ENCODE measurements around the gene RAB43.
"Not testable (repeated sequence)": the region's sequence is repeated elsewhere in the genome, so short reads cannot be mapped to it uniquely, and the experiment has no call there.

RAB43 gene

GRCh38 chr3:129121016-129121791, 400 bp downstream of the RAB43 start:
- peak; percentile 39 for DNase-seq (ENCODE audit: low read depth)

GRCh38 chr3:129120254-129121004, 1.2 kb downstream of the RAB43 start:
- DNase-seq (ENCODE audit: low read depth) = peak; percentile 86

DNA sequence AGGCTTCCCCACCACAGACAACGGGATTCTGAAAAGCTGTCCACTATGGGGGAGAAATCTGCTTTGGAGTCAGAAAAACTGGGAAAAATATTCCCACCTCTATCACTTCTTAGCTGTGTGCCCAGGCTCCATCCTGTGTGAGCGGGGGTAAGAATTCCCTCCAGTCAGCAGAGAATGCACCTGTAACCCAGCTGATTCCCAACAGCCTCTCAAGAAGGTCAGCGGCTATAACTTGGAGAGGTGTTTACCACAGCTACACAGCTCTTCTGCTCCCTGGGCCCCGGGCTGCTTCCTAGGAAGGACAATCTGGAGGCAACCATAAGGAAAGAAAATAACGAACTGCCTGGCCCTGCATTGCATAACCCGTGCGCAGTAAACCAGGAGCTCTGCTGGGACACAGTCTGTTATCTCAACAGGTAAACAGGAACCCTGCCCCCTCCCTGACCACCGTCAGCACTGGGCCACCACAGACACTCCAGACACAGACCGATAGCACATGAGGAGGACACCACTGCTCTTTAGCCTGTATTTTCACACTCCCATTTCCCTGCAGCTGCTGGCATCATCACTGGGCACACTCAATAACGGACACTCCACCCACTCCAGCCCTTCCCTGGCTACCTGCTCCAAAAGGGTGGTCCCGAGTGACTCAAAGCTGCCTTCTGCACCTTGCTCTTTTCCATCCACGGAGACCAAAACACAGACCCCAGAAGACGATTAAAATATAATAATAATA, 2.1 kb downstream of the RAB43 start:
- DNase-seq (ENCODE audit: low read depth) = no peak

GRCh38 chr3:129118745-129119144, 2.9 kb downstream of the RAB43 start:
- peak; percentile 41 for DNase-seq (ENCODE audit: low read depth)

GRCh38 chr3:129117134-129117533, 4.5 kb downstream of the RAB43 start:
- no peak for DNase-seq (ENCODE audit: low read depth)

DNA sequence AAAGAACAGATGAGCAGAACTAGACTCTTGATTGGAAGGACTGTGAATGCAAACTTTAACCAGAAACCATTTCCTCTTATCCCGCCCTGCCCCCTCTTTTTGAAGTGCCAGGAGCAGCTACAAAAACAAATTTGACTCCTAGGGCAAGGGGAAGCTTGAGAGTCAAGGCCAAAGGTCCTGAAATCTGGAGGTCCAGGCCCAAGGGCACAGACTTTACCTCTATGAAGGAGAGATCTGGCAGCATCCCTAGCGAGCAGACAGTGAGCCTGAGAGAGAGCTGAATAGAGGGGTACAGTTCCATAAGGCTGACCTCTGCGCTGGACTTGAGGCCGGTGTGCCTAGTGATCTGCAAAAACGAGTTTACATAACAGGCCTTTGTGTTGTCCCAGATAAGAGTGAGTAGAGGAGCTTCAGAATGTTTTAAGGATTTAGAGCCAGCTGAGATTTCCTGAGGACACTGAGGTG, 5.1 kb downstream of the RAB43 start:
- DNase-seq (ENCODE audit: low read depth) = no peak

DNA sequence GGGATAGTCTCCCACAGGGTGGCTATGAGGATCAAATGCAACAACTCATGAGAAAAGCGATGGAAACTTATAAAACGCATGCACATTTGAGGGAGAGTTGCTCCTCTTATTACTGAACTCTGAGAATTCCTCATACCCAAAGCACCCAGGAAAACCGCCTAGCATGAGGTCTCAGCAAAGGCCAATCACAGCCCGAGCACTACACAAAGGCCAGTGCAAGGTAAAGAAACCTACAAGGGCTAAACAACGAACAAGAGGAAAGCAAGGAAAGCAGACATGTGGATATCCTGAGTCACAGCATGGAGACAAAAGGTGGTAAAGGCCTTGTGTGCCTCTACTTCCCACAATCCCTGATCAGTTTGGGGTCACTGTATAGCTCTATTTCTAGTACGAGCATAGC, 7.1 kb downstream of the RAB43 start:
- no peak for DNase-seq (ENCODE audit: low read depth)

DNA sequence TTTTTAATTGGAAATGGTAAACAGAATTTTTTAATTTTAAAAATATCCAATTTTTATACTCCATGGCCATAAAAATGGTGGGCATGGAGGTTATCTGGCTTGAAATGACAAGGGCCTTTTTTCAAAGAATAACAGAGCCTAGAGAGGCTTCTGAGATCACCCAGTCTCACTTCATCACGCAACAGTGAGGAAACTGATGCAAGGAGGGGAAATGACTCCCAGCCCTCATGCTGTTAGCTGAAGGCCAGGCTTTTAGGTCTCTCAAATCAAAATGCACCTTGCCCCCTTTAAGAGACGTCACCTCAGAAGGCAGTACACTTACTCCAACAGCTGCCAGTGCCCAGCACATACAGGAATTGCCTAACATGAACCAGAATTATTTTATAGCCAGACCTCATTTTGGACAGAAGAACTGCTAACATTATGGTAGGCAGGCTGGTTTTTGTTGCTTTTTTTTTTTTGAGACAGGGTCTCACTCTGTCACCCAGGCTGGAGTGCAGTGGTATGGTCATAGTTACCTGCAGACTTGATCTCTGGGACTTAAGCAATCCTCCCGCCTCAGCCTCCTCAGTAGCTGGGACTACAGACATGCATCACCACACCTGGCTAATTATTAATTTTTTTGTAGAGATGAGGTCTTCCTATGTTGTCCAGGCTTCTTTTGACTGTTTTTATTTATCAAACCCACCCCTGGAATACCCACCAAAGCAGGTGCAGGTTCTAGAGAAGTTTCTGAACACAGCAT, 9.1 kb downstream of the RAB43 start:
- no peak for DNase-seq (ENCODE audit: low read depth)

- not testable (repeated sequence) for DNase-seq (ENCODE audit: low read depth)
Observed at GRCh38 chr3:129111076-129111780, 10.4 kb downstream of the RAB43 start.

DNA sequence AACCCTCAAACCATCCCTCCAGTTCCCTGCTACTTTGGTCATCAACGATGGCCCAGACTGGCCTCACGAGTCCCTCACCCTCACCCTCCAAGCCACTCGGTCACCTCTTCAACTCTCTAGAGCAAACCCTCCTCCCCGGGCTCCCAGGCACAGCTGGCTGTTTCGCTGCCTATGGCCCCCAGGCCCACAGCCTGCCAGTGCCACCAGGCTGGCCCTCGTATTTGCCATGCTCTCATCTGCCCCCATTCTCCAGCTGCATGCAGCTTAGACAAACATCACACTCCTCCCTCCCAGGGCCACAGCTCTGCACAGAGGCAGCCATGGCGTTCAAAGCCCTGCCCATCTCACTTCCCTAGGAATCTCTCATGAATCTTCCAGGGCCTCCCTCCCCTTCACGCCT, 13.8 kb downstream of the RAB43 start:
- no peak for DNase-seq (ENCODE audit: low read depth)

GRCh38 chr3:129106866-129107565, 14.6 kb downstream of the RAB43 start:
- no peak for DNase-seq (ENCODE audit: low read depth)

DNA sequence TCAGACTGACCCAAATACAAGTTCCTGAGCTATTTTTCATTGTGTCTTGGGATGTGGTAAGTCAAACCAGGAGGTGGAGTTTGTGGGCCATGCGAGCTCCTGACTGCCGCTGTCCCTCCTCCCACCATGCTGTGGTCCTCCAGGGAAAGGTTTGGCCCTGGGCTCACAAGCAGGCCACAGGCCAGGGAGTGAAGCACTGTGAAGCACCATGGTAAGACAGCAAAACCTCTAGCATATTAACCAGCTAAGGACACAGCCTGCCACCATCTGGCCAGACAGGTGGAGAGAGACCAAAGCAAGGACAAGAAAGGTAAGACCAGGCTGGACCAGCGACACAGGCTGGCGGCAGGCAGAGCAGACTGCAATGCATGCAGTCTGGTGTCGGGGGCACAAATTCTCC, 15.3 kb downstream of the RAB43 start:
- DNase-seq (ENCODE audit: low read depth) = no peak

GRCh38 chr3:129105862-129106261, 15.7 kb downstream of the RAB43 start:
- no peak for DNase-seq (ENCODE audit: low read depth)

DNA sequence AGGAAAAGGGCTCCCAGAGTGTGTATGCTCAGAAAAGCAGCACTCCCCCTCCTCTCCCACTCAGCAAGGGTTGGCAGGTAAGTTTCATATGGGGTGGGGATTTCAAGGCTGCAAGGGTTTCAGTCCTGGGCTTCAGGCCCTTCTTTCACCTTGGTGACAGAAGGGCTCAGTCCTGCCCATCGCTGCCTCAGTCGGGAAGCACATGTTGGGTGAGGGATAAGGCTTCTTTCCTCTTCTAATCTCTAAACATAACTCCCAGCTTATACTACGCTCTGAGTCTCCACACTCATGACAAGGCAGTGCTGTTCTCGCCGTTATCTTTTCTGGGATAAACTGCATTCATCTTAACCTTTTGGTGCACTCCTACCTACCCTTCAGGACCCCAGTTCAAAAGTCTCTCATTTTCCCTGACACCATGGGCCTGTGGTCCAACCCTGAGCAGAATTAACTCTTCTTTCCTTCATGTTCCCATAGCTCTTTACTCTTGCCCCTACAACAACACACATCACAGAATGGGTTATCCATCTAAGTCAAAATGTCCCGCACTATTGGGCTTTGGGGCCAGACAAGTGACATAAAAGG, 17.0 kb downstream of the RAB43 start:
- DNase-seq (ENCODE audit: low read depth) = no peak

GRCh38 chr3:129104051-129104450, 17.6 kb downstream of the RAB43 start:
- no peak for DNase-seq (ENCODE audit: low read depth)

DNA sequence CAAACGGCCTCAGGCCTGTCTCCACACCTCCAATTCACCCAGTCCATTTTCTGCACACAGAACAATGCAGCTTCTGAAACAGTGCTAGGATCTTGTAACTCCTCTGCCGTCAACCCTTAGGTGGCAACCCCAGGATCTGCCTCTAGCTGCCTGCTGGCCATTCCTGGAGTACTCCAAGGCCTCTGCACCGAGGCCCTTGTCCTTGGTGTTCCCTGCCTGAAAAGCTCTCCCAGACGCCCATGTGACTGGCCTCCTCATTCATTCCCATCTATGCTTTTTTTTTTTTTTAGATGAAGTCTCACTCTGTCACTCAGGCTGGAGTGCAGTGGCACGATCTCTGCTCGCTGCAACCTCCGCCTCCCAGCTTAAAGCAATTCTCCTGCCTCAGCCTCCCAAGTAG, 18.3 kb downstream of the RAB43 start:
- DNase-seq (ENCODE audit: low read depth) = no peak

DNA sequence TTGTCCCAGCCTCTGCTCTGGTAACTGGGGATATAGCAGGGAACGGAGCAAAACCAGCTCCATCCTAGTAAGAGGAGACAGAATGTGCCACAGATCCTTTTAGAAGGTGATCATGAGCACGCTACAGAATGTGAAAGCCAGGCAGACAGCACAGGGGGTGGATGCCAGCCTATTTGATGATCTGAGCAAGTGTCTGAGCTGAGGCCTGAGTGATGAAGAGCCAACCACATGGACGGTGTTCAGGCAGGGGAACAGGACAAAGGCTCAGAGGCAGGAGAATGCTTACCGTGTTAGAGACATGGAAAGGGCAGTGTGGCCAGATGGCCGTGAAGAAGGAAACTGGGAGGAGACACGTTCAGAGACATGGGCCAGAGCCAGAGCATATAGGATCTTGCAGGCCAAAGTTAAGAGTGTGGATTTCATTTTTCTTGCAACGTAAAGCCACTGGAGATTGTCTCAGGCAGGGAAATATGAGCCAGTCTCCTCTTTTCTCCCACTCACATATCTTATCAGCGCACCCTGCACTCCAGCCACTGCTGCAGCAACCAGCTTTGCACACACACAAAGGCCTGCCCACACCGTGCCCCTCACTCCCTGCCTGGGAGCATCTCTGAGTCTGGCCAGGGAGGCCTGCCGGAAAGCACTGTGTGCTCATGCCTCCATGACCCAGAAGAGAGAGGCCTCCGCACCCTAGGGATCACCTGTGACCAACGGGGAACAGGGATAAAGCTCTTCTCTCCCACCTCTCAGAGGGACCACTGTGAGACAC, 20.1 kb downstream of the RAB43 start:
- no peak for DNase-seq (ENCODE audit: low read depth)

- no peak for DNase-seq (ENCODE audit: low read depth)
Observed at GRCh38 chr3:129100274-129100673, 21.3 kb downstream of the RAB43 start.

- DNase-seq (ENCODE audit: low read depth) = no peak
Observed at GRCh38 chr3:129095285-129095684, 26.3 kb downstream of the RAB43 start.

GRCh38 chr3:129088312-129088711, 33.3 kb downstream of the RAB43 start:
- DNase-seq (ENCODE audit: low read depth) = not testable (repeated sequence)

Data from activated gamma-delta T cell treated with anti-CD3 and anti-CD28 coated beads, Interleukin-2, amount 50 U/mL, for 16 hours (primary cell).